Measurements from ENCODE around the gene RCVRN. TPM values are rescaled to one million over a fixed set of nuclear protein-coding genes. Genes with fewer than 3 reads are reported as not detected.

The RCVRN gene
- total RNA-seq, 6 donors from 2014 or later, result 0.10 to 6.9 (median 0.27) TPM; not detected in 2

DNA sequence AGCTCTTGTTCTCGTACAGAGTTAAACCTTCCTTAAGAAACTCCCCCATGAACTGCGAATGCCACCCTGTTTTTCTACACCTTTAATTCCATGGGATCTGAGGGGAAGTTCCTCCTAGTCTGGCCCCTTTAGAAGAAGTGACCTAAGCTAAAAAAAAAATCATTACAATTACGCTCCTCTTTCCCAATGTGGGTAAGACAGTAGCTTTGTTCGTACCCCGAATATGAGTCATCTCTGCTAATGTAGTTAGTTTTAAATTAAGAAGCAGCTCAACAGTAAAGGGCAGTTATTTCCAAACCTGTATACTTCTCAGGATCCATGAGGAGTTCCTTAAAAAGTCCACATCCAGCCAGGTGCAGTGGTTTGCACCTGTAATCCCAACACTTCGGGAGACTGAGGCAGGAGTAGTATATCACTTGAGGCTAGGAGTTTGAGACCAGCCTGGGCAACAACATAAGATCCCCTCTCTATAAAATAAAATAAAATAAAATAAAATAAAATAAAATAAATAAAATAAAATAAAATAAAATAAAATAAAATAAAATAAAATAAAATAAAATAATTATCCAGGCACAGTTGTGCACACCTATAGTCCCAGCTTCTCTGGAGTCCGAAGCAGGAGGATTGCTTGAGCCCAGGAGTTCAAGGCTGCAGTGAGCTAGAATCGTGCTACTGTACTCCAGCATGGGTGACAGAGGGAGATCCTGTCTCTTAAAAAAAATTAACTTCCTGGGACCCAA, 26.1 kb downstream of the RCVRN start:
- no peaks in the 10 kb centered on the region for H3K27me3 ChIP-seq
- DNase-seq, result no peak
- no peak for ATAC-seq (ENCODE audit: low FRiP score in 2 of 2)
- no peak overlapping the region for H3K27ac ChIP-seq
- WGBS, 2 donors, result 87% methylated on average over 8 of the region's 8 CpGs
- H3K4me3 ChIP-seq, result no peak overlapping the region
- H3K36me3 ChIP-seq, result no peaks in the 10 kb centered on the region
- peaks cover 0 to 7% (median 0%) of the 10 kb centered on the region in 4 donors for H3K4me1 ChIP-seq
- TF ChIP-seq, protein P1, sequence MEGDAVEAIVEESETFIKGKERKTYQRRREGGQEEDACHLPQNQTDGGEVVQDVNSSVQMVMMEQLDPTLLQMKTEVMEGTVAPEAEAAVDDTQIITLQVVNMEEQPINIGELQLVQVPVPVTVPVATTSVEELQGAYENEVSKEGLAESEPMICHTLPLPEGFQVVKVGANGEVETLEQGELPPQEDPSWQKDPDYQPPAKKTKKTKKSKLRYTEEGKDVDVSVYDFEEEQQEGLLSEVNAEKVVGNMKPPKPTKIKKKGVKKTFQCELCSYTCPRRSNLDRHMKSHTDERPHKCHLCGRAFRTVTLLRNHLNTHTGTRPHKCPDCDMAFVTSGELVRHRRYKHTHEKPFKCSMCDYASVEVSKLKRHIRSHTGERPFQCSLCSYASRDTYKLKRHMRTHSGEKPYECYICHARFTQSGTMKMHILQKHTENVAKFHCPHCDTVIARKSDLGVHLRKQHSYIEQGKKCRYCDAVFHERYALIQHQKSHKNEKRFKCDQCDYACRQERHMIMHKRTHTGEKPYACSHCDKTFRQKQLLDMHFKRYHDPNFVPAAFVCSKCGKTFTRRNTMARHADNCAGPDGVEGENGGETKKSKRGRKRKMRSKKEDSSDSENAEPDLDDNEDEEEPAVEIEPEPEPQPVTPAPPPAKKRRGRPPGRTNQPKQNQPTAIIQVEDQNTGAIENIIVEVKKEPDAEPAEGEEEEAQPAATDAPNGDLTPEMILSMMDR (IDR thresholded peaks at IDR 0.05), result no peak
- no peak for TF ChIP-seq POLR2A (IDR thresholded peaks at IDR 0.05)
- peaks cover 7 to 19% (median 12%) of the 10 kb centered on the region in 4 donors for H3K9me3 ChIP-seq

GRCh38 chr17:9878356-9878755, 26.7 kb downstream of the RCVRN start:
- TF ChIP-seq POLR2AphosphoS5 (IDR thresholded peaks at IDR 0.05) (no peak), POLR2A (IDR thresholded peaks at IDR 0.05) (no peak), EP300 (IDR thresholded peaks at IDR 0.05) (no peak)
- TF ChIP-seq, protein P1 (IDR thresholded peaks at IDR 0.05), result no peak
- Histone ChIP-seq H3K36me3 (no peaks in the 10 kb centered on the region), H3K27ac (no peak overlapping the region), H3K9me3 (peaks cover 4 to 13% (median 10%) of the 10 kb centered on the region in 4 donors), H3K27me3 (no peaks in the 10 kb centered on the region), H3K4me1 (peaks cover 0 to 7% (median 0%) of the 10 kb centered on the region in 4 donors), H3K4me3 (no peak overlapping the region)
- WGBS, 2 donors, result 66 to 84% methylated on average over 3 of the region's 3 CpGs
- ATAC-seq (ENCODE audit: low FRiP score in 2 of 2) (no peak), DNase-seq (no peak)

DNA sequence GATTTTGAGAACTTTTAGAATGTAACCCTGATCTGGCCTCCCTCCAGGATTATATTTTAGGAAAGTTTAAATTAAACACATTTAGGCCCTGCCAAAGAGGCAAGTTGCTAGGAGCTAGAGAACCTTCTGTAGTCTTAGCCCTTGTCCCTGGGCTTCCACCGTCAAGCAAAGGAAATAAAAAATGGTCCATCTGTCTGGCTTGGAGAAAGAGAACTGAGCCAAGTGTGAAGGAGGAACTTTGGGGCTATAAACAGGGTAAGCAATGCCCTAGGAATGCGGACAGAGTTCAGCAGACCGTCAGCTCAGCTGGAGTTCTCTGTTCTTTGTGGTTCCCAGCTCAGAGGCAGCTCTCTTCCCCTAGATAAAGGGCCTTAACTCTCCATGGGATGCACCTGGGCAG, 29.6 kb downstream of the RCVRN start:
- TF ChIP-seq, protein P1 (IDR thresholded peaks at IDR 0.05), result no peak
- no peak for TF ChIP-seq EP300 (IDR thresholded peaks at IDR 0.05)
- no peak for TF ChIP-seq POLR2AphosphoS5 (IDR thresholded peaks at IDR 0.05)
- TF ChIP-seq POLR2A (IDR thresholded peaks at IDR 0.05), result no peak
- H3K4me1 ChIP-seq, result peaks cover 0 to 7% (median 0%) of the 10 kb centered on the region in 4 donors
- no peaks in the 10 kb centered on the region for H3K27me3 ChIP-seq
- 33 to 39% methylated on average over 3 of the region's 3 CpGs for WGBS, 2 donors
- peak in 1 of 2 donors; percentile 81 for ATAC-seq (ENCODE audit: low FRiP score in 2 of 2)
- no peak overlapping the region for H3K4me3 ChIP-seq
- H3K9me3 ChIP-seq, result no peaks in the 10 kb centered on the region
- no peaks in the 10 kb centered on the region for H3K36me3 ChIP-seq
- H3K27ac ChIP-seq, result no peak overlapping the region
- no peak for DNase-seq

DNA sequence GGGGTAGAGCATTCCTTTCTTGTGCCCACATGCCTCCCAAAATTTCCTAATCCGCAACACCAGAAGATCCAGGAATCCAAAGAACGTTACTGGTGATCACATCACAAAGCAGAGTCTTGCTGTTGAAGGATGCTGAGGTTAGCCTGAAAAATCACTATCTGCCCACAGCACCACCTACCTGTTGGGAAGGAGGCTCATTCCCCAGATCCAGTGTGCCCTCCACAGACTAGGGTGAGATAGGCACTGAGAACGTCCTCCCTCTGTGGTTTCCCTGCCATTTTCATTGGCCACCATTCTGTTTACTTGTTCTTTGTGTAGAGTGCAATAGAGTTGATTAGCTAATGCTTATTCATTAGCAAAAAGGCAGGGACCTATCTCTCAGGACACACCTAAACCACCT, 30.3 kb downstream of the RCVRN start:
- H3K4me1 ChIP-seq, result peaks cover 0 to 7% (median 0%) of the 10 kb centered on the region in 4 donors
- ATAC-seq (ENCODE audit: low FRiP score in 2 of 2) (no peak), DNase-seq (no peak)
- H3K9me3 ChIP-seq, result no peaks in the 10 kb centered on the region
- TF ChIP-seq POLR2A (IDR thresholded peaks at IDR 0.05) (no peak), EP300 (IDR thresholded peaks at IDR 0.05) (no peak), POLR2AphosphoS5 (IDR thresholded peaks at IDR 0.05) (no peak)
- TF ChIP-seq, protein P1 (IDR thresholded peaks at IDR 0.05), result no peak
- no peaks in the 10 kb centered on the region for H3K27me3 ChIP-seq
- H3K36me3 ChIP-seq, result no peaks in the 10 kb centered on the region
- 75 to 77% methylated on average over 3 of the region's 3 CpGs for WGBS, 2 donors
- no peak overlapping the region for H3K27ac ChIP-seq
- H3K4me3 ChIP-seq, result no peak overlapping the region

GRCh38 chr17:9872852-9873251, 32.2 kb downstream of the RCVRN start:
- ATAC-seq (ENCODE audit: low FRiP score in 2 of 2) (no peak), DNase-seq (peak in 1 of 2 donors; percentile 38)
- 64 to 69% methylated on average over 6 of the region's 6 CpGs for WGBS, 2 donors
- no peak overlapping the region for H3K27ac ChIP-seq
- peaks cover 0 to 7% (median 0%) of the 10 kb centered on the region in 4 donors for H3K4me1 ChIP-seq
- no peaks in the 10 kb centered on the region for H3K27me3 ChIP-seq
- no peak for TF ChIP-seq POLR2AphosphoS5 (IDR thresholded peaks at IDR 0.05)
- H3K9me3 ChIP-seq, result no peaks in the 10 kb centered on the region
- no peaks in the 10 kb centered on the region for H3K36me3 ChIP-seq
- H3K4me3 ChIP-seq, result no peak overlapping the region

Measured in upper lobe of left lung (tissue), 6 donors.